Measurements from ENCODE around the gene ATG16L2.
"Not testable (repeated sequence)": the region's sequence is repeated elsewhere in the genome, so short reads cannot be mapped to it uniquely, and the experiment has no call there.

Gene ATG16L2

DNA sequence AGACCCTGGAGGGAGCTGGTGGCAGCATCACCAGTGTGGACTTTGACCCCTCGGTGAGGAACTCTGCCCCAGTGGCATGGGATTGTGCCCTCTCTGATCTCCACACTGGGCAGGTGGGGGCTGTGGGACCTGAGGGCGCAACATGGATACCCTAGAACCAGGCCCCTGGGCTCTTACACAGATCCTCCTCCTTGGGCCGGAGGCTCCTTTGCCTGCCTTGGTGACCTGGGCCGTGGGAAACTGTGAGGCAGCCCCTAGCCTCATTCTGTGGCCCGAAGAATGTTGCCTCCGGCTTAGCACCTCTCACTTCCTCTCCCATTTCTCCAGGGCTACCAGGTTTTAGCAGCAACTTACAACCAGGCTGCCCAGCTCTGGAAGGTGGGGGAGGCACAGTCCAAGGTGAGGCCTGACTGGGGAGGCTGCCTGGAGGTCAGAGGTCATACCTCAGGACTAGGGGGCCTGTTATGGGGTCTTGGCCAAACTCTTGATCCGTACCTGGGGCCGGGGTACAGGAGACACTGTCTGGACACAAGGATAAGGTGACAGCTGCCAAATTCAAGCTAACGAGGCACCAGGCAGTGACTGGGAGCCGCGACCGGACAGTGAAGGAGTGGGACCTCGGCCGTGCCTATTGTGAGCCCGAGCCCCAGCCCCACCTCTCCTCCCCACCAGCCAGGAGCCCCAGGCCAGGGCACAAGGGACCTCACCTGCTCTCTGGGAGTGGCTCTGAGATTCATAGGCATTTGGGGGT, 12.2 kb downstream of the ATG16L2 start:
- no peak for DNase-seq (ENCODE audit: low read depth)

DNA sequence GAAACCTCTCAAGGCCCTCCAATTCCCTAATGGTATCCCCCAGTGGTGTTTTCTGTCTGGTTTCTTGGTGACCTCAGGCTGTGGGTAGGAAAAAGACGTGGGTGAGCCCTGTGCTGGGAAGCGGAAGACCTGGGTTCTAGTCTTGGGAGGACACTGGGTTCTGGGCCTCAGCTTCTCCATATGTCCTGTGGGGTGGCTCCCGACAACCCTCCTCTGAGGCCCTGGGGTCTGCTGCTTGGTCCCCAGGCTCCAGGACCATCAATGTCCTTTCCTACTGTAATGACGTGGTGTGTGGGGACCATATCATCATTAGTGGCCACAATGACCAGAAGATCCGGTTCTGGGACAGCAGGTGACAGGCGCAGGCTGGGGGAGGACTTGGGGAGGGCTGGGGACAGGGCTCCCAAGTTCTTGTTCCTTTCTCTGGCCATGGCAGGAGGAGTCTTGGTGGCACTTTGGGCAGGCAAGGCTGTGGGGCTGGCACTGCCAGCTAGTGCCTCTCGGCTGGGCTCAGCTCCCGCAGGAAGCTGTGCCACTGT, 12.8 kb downstream of the ATG16L2 start:
- no peak for DNase-seq (ENCODE audit: low read depth)

GRCh38 chr11:72827656-72828055, 13.4 kb downstream of the ATG16L2 start:
- not testable (repeated sequence) for DNase-seq (ENCODE audit: low read depth)

- DNase-seq (ENCODE audit: low read depth), result no peak
Observed at GRCh38 chr11:72828081-72828567, 13.9 kb downstream of the ATG16L2 start.

DNA sequence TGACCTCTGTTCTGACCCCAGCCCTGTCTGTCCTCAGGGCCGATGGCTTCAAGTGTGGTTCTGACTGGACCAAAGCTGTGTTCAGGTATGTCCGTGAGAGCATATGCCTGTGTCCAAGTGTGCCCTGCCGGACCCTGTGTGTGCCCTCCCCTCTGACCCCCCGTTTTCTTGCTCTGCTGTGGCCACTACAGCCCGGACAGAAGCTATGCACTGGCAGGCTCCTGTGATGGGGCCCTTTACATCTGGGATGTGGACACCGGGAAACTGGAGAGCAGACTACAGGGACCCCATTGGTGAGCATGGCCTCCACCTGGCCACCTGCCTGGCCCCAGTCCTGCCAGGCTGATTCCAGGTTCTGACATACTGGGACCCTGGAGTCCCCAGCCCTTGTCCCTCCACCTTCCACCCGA, 14.5 kb downstream of the ATG16L2 start:
- no peak for DNase-seq (ENCODE audit: low read depth)

GRCh38 chr11:72829178-72829577, 15.0 kb downstream of the ATG16L2 start:
- no peak for DNase-seq (ENCODE audit: low read depth)

- no peak for DNase-seq (ENCODE audit: low read depth)
Observed at GRCh38 chr11:72829884-72830533, 15.8 kb downstream of the ATG16L2 start.

- no peak for DNase-seq (ENCODE audit: low read depth)
Observed at GRCh38 chr11:72831521-72832300, 17.5 kb downstream of the ATG16L2 start.

DNA sequence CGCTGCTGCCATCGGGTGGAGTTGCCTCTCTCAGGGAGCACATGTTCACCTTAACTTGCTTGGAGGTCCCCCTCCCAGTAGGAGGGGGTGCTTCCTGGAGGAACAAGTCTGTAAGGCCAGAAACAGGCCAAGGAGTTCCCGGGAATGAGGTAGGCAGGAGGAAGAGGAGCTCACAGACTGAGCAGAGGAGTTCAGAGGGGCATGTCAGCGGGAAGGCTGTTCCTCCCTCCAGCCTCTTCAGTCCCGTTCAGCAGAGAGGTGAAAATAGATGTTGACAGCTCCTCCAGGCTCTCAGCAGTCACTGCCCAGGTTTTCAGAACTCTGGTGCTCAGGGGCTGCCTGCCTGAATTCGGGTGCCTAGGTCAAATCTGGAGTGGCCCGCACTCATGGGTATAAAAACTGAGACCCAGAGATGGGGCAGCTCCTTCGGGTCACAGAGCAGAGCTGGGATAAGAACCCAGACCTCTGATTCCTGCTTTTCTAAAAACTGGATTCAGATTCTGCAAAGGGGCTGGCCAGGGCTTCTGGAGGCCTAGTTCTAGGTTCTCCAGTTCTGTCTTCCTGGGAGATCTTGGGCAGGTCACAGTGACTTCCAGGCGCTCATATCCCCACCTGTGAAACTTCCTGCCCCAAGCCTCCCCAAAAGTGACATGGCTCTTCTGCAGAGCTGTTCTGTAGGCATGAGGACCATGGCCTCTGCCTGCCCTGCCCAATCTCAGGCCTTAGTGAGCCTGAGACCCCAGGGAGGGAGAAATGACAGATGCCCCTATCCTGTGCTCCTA, 18.3 kb downstream of the ATG16L2 start:
- DNase-seq (ENCODE audit: low read depth), result no peak

DNA sequence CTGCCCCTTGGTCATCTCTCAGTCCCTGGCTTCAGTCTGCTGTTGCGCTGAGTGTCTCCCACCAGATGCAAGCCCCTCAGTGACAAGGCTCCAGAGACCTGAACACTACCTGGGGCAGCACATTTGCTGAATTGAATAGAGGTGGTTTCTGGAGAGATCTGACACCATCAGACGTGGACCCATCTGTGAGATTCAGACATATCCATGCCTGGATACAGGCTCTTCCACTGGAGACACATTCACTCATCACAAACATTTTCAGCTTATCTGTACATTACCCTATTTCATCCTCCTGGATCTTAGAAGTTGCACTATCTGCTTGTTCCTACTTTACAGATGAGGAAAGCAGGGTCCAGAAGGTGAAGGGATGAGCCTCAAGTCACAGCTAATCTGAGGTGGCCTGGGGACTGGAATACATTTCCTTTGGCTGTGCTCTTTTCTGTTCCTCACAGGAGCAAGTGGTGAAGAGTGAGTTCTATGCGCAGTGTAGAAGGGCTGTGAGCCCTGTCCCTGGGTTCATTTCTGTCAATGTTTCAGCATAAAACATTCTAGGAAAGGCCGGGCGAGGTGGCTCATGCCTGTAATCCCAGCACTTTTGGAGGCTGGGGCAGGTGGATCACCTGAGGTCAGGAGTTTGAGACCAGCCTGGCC, 19.0 kb downstream of the ATG16L2 start:
- no peak for DNase-seq (ENCODE audit: low read depth)

DNA sequence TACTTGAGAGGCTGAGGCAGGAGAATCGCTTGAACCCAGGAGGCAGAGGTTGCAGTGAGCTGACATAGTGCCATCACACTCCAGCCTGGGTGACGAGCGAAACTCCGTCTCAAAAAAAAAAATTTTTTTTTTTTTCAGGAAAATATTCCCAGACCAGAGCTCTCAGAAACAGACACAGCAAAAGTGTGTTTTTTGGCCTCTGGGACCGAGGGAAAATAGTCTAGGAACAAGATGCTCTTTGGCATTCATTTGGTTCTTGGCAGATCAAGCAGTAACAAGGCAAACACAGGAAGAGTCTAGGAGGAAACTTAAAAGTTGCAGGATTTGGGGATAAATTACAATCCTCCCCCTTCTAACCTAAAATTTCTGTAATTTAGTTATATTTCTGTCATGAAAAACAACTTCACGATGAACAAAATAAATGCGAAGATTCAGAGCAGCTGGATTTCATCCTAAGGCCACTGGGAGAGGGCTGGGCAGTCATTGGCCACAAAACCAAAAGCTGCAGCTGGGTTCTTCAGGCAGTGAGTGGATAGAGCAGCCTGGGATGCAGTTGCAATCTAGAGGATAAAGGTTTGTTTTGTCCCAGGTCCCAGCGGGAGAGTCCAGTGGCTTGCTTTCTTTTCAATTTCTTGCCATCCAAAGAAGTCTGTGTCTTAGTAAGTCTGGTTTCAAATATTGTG, 19.7 kb downstream of the ATG16L2 start:
- DNase-seq (ENCODE audit: low read depth), result no peak

- no peak for DNase-seq (ENCODE audit: low read depth)
Observed at GRCh38 chr11:72834905-72835304, 20.7 kb downstream of the ATG16L2 start.

- no peak for DNase-seq (ENCODE audit: low read depth)
Observed at GRCh38 chr11:72836111-72836510, 21.9 kb downstream of the ATG16L2 start.

GRCh38 chr11:72838691-72839305, 24.6 kb downstream of the ATG16L2 start:
- DNase-seq (ENCODE audit: low read depth), result no peak

DNA sequence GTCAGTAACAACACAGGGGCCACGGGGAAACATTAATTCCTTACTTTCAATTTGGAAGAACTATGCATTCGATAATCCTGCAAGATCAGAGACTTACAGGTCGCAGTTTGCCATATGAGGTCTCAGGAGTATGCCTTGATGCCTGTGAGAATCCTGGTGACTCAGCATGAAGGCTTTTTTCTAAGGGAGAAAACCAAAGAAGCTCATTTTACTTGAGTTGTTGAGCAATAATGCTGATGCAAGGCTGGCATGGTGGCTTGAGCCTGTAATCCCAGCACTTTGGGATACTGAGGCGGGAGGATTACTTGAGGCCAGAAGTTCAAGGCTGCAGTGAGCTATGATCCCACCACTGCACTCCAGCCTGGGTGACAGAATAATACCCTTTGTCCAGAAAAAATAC, 26.6 kb downstream of the ATG16L2 start:
- no peak for DNase-seq (ENCODE audit: low read depth)

- DNase-seq (ENCODE audit: low read depth), result no peak
Observed at GRCh38 chr11:72841397-72841796, 27.2 kb downstream of the ATG16L2 start.

DNA sequence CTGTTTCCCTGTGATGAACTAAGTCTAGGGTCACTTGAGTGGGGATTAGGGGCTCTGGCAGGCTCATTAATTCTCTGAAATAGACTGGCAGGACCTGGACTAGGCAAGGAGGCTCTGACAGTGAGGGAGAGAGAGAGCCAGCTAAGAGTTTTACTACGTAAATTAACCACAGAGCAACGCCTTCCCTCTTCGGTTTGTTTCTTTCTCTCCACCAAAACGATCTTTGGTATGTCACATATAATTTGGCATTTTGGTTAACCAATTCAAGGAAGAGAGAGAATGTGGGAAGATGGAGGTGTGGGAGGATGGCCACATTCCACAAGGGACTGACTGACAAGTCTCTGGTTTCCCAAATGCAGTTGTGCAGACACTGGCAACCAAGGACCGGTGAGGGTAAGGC, 27.9 kb downstream of the ATG16L2 start:
- no peak for DNase-seq (ENCODE audit: low read depth)

DNA sequence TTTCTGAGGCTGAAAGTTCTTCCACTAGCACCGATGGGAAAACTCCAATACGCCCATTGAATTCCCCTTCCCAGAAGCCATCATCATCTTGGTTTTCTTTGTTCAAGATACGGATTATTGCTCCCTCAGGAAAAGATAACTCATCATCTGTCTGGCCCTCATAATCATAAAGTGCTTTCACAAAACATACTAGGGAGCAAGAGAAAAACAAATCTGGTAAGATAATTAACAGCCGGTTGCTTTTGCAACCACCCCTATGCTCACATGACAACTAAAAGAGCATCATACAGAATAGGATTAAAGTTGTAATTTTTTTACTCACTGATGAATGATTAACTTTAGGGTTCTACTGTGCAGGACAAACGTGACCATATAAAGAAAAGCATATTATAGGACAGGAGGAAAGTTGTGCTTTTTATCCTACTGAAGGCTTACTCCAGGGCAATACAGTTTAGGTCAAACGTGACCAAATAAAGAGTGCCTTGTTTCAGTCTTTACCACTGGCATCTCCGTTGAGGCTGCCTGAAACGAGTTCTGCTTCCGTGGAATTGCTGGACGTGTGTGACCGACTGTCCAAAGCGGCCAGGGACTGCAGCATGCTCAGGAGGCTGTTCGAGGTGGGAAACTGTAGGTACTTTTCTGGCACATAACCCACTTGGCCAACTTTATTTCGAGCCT, 28.6 kb downstream of the ATG16L2 start:
- DNase-seq (ENCODE audit: low read depth), result no peak

- DNase-seq (ENCODE audit: low read depth), result no peak
Observed at GRCh38 chr11:72844356-72844755, 30.1 kb downstream of the ATG16L2 start.

Measured in stimulated activated CD8-positive, alpha-beta memory T cell treated with anti-CD3 and anti-CD28 coated beads, Interleukin-12 subunit alpha, Interleukin-12 subunit beta, amount 100 ng/mL, for 4 hours (primary cell).